Nephron progenitor cell (in vitro differentiated cells): ENCODE results near the gene ZNF91.

Experiments
- DNase-seq: peaks from one replicate; pipeline ENCODE4 v3.0.0; 2021
- H3K27ac Mint-ChIP-seq: 2 replicates; pipeline ENCODE4 v1.8.0; 2021; ENCODE audit warnings: mild to moderate bottlenecking, moderate library complexity, mixed read lengths
- H3K27me3 Mint-ChIP-seq: 2 replicates; pipeline ENCODE4 v1.8.0; 2021; ENCODE audit warnings: mild to moderate bottlenecking, low read depth, mixed read lengths; ENCODE audit not compliant: poor library complexity
- H3K36me3 Mint-ChIP-seq: 2 replicates; pipeline ENCODE4 v1.8.0; 2021; ENCODE audit warnings: low read depth, mixed read lengths
- H3K4me1 Mint-ChIP-seq: 2 replicates; pipeline ENCODE4 v1.8.0; 2021; ENCODE audit warnings: mixed read lengths
- H3K4me3 Mint-ChIP-seq: 2 replicates; pipeline ENCODE4 v1.8.0; 2021; ENCODE audit warnings: mild to moderate bottlenecking, moderate library complexity, mixed read lengths
- H3K9me3 Mint-ChIP-seq: 2 replicates; pipeline ENCODE4 v1.8.0; 2021; ENCODE audit warnings: mild to moderate bottlenecking, moderate library complexity, mixed read lengths
- CTCF ChIP-seq: fragments of 200-600 bp; sonication (generic); IDR thresholded peaks from 2 replicates; pipeline ENCODE4 v1.5.0; 2021; ENCODE audit warnings: antibody characterized with exemption

ZNF91 gene

GRCh38 chr19:23409392-23410048 is 14.2 kb upstream of the ZNF91 start:
- no peak overlapping the region for H3K4me3 Mint-ChIP-seq
- peaks cover 69% of the 10 kb centered on the region for H3K36me3 Mint-ChIP-seq
- peaks cover 16% of the 10 kb centered on the region for H3K9me3 Mint-ChIP-seq

GRCh38 chr19:23407616-23408133 is 12.4 kb upstream of the ZNF91 start:
- no peak overlapping the region for H3K4me3 Mint-ChIP-seq
- TF ChIP-seq CTCF: no peak
- no peaks in the 10 kb centered on the region for H3K27me3 Mint-ChIP-seq
- H3K9me3 Mint-ChIP-seq: peaks cover 8% of the 10 kb centered on the region
- DNase-seq: no peak
- H3K36me3 Mint-ChIP-seq: peaks cover 63% of the 10 kb centered on the region
- H3K4me1 Mint-ChIP-seq: peaks cover 12% of the 10 kb centered on the region
- H3K27ac Mint-ChIP-seq: no peak overlapping the region

More at GRCh38 chr19:23409392-23410048, 14.2 kb upstream of the ZNF91 start:
- H3K27me3 Mint-ChIP-seq: no peaks in the 10 kb centered on the region
- TF ChIP-seq CTCF: no peak
- no peak for DNase-seq
- H3K4me1 Mint-ChIP-seq: peaks cover 19% of the 10 kb centered on the region
- peak overlapping the region; percentile 72 for H3K27ac Mint-ChIP-seq

- DNase-seq: no peak
- Mint-ChIP-seq H3K27me3 (no peaks in the 10 kb centered on the region), H3K36me3 (peaks cover 66% of the 10 kb centered on the region), H3K4me3 (no peak overlapping the region), H3K9me3 (peaks cover 6% of the 10 kb centered on the region), H3K4me1 (peaks cover 12% of the 10 kb centered on the region), H3K27ac (no peak overlapping the region)
- TF ChIP-seq CTCF: no peak
Measured at GRCh38 chr19:23406721-23407120, 11.4 kb upstream of the ZNF91 start.

- Mint-ChIP-seq H3K27me3 (no peaks in the 10 kb centered on the region), H3K36me3 (peaks cover 67% of the 10 kb centered on the region), H3K9me3 (peaks cover 6% of the 10 kb centered on the region), H3K4me1 (peaks cover 12% of the 10 kb centered on the region), H3K4me3 (no peak overlapping the region), H3K27ac (no peak overlapping the region)
- no peak for TF ChIP-seq CTCF
- DNase-seq: no peak
Measured at GRCh38 chr19:23406091-23406490, 10.8 kb upstream of the ZNF91 start.

GRCh38 chr19:23404676-23405075 is 9.4 kb upstream of the ZNF91 start:
- Mint-ChIP-seq H3K9me3 (peaks cover 6% of the 10 kb centered on the region), H3K4me1 (peaks cover 1% of the 10 kb centered on the region), H3K27ac (no peak overlapping the region), H3K36me3 (peaks cover 75% of the 10 kb centered on the region), H3K27me3 (no peaks in the 10 kb centered on the region), H3K4me3 (no peak overlapping the region)
- no peak for DNase-seq
- TF ChIP-seq CTCF: no peak
